ENCODE data around the gene CAMK2A.

CAMK2A gene

GRCh38 chr5:150188146-150188842 is 101.3 kb downstream of the CAMK2A start:
- no peak for TF ChIP-seq SPI1 (IDR thresholded peaks at IDR 0.05; ENCODE audit: borderline replicate concordance, low read depth)
- no peak for TF ChIP-seq CTCF (IDR thresholded peaks at IDR 0.05; ENCODE audit: insufficient read depth, low read length)
- no peak for TF ChIP-seq POLR2AphosphoS5 (IDR thresholded peaks at IDR 0.05; ENCODE audit: low read depth)
- no peak for TF ChIP-seq REST (IDR thresholded peaks at IDR 0.05; ENCODE audit: insufficient replicate concordance, low read depth)
- no peak for TF ChIP-seq GABPA (IDR thresholded peaks at IDR 0.05; ENCODE audit: low read depth)
- DNase-seq (ENCODE audit: low read depth in 1 of 2, low spot score in 1 of 2): no peak
- Histone ChIP-seq H3K27ac (replicated peaks) (no peak overlapping the region), H3K27me3 (ENCODE audit: insufficient read depth, poor library complexity, severe bottlenecking) (peaks cover 18% of the 10 kb centered on the region), H3K4me3 (replicated peaks; ENCODE audit: insufficient read depth, low read length) (no peak overlapping the region)

GRCh38 chr5:150186897-150187296 is 102.7 kb downstream of the CAMK2A start:
- no peak for DNase-seq (ENCODE audit: low read depth in 1 of 2, low spot score in 1 of 2)
- no peak overlapping the region for H3K4me3 ChIP-seq (replicated peaks; ENCODE audit: insufficient read depth, low read length)
- no peak for TF ChIP-seq POLR2AphosphoS5 (IDR thresholded peaks at IDR 0.05; ENCODE audit: low read depth)
- no peak for TF ChIP-seq SPI1 (IDR thresholded peaks at IDR 0.05; ENCODE audit: borderline replicate concordance, low read depth)
- TF ChIP-seq GABPA (IDR thresholded peaks at IDR 0.05; ENCODE audit: low read depth): no peak
- TF ChIP-seq REST (IDR thresholded peaks at IDR 0.05; ENCODE audit: insufficient replicate concordance, low read depth): no peak
- no peak for TF ChIP-seq CTCF (IDR thresholded peaks at IDR 0.05; ENCODE audit: insufficient read depth, low read length)
- H3K27ac ChIP-seq (replicated peaks): no peak overlapping the region
- peaks cover 16% of the 10 kb centered on the region for H3K27me3 ChIP-seq (ENCODE audit: insufficient read depth, poor library complexity, severe bottlenecking)

- TF ChIP-seq CTCF (IDR thresholded peaks at IDR 0.05; ENCODE audit: insufficient read depth, low read length): no peak
- TF ChIP-seq SPI1 (IDR thresholded peaks at IDR 0.05; ENCODE audit: borderline replicate concordance, low read depth): no peak
- TF ChIP-seq GABPA (IDR thresholded peaks at IDR 0.05; ENCODE audit: low read depth): no peak
- TF ChIP-seq REST (IDR thresholded peaks at IDR 0.05; ENCODE audit: insufficient replicate concordance, low read depth): no peak
- TF ChIP-seq POLR2AphosphoS5 (IDR thresholded peaks at IDR 0.05; ENCODE audit: low read depth): no peak
- Histone ChIP-seq H3K4me3 (replicated peaks; ENCODE audit: insufficient read depth, low read length) (no peak overlapping the region), H3K27me3 (ENCODE audit: insufficient read depth, poor library complexity, severe bottlenecking) (peaks cover 16% of the 10 kb centered on the region), H3K27ac (replicated peaks) (no peak overlapping the region)
- no peak for DNase-seq (ENCODE audit: low read depth in 1 of 2, low spot score in 1 of 2)
These were observed 103.4 kb downstream of the CAMK2A start for GRCh38 chr5:150186137-150186536.
